T1000 (cell line): ENCODE data around the gene YBX2.
"Not testable (repeated sequence)": the region's sequence is repeated elsewhere in the genome, so short reads cannot be mapped to it uniquely, and the experiment has no call there.

Experiments
- DNase-seq: peaks from one replicate; lab custom pipeline; 2025; ENCODE audit warnings: mixed read lengths; lab: John Stamatoyannopoulos, UW

The YBX2 gene

DNA sequence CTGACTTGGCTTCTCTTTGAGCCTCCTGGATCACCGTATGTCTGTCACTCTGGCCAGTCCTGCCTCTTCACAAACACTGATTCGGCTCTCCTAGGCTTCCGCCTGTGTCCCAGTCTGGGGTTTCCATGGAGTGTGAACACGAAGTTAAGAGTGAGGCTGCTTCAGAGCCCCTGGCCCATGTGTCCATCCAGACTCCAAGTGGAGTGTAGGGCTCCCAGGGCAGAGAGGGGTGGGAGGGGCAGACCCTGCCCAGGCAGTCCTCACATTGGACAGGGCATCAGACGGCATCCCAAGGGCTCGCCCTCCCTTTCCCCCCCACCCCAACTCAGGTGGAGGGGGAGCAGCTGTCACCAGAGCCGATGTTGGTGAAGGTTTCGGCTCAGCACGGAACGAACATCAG, 50.6 kb downstream of the YBX2 start:
- DNase-seq, result not testable (repeated sequence)

- no peak for DNase-seq
These were observed 51.0 kb downstream of the YBX2 start for GRCh38 chr17:7243453-7243729.

- peak; percentile 87 for DNase-seq
These were observed 51.6 kb downstream of the YBX2 start for GRCh38 chr17:7242717-7243452.

DNA sequence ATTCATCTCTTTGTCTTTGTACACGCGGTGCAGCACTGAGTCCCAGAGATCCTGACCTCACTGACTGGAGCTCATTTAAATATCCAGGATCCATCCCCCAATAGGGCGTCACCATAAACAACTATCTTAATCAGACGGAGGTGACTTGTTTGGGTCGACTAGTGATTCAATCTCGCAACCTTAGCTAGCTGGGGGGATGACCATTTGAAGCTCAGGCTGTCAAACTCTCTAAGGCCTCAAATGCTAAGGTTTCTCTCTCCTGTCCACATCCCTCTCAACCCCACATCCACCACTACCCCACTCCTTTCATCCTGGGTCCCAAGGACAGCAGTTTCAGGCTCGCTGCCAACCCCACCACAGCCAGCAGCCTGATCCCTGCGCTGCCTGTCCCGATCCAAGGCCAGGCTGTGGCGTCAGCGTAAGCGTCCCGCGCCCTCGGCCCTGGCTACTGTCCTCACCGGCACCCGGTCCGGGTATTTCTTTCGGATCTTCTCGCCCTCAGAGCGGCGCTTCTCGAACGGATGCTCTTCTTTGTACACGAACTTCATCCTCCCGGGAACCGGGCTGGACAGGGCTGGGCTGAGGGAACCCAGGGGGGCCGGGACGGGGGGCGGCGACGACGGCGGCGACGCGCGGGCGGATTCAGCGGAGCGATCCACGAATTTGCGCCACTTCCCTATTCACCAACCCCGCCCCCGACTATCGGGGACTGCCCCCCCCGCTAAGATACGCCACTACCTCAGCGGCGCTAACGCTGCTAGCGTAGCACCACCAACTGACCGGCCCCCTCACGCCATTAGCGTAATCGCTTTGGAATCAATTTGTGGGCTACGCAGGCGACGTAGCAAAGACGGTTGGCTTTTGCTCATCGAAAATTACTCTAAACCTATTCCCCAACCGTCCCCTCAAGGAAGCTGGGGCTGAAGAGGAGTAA, 52.4 kb downstream of the YBX2 start, which contains the start of gene GABARAP:
TSS of gene GABARAP (minus strand) at position 667 of the 934 bp plus-strand sequence. CDS start at position 548, 119 bp downstream.
- peak; percentile 86 for DNase-seq

- DNase-seq, result no peak
These were observed 53.2 kb downstream of the YBX2 start for GRCh38 chr17:7241090-7241733.

DNA sequence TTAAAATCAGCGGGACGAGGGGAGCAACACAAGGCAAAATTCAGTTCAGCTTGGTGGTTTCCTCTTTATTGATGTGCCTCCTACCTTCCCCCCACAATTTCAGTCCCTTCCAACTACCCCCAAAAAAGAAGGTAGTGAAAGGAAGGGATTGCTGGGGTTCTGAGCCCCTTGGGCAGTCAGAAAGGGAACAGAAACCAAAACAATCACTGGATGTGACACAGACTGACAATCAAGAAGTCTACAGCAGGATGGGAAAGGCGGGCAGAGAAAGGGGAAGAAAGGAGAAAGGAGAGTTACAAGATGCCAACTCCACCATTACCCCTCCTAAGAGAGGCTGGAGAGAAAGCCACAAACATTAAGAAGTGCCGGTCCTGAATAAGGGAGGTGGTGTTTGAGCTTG, 54.1 kb downstream of the YBX2 start:
- DNase-seq, result no peak

- DNase-seq, result peak; percentile 98
These were observed 55.1 kb downstream of the YBX2 start, which contains the start of gene PHF23 for GRCh38 chr17:7239091-7240027. Gene PHF23 (minus strand): TSS chr17:7239457. CDS start chr17:7239279, 178 bp downstream.

- DNase-seq, result no peak
These were observed 55.9 kb downstream of the YBX2 start for GRCh38 chr17:7238420-7239090.
